GM12874 (cell line): ENCODE data around the gene PHACTR2.

Experiments used
- TF ChIP-seq, protein P1 (sequence below): IDR thresholded peaks from 2 replicates; pipeline ENCODE4 v1.5.1; 2011; ENCODE audit warnings: low read depth, mild to moderate bottlenecking, control low read depth, low read length, moderate library complexity; ENCODE audit not compliant: insufficient read depth

PHACTR2 gene

DNA sequence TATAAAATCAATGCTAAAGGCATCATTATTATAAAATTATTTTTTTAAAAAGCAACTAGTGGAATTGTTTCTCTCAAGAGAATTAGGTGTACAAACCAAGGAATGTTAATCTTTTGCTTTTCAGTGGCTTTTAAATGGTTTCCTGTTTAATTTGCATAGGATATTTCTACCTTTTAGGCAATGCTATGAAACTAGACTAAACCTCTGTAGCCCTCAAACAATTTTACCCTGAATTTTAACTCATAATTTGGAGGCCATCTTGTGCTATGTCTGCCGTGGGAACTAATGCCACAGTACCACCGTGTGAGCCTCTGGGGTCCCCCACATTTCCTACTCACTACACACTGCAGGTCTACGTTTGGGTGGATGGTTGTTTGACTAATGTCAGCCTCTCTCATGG is 20.6 kb downstream of the PHACTR2 start:
- TF ChIP-seq, protein P1, sequence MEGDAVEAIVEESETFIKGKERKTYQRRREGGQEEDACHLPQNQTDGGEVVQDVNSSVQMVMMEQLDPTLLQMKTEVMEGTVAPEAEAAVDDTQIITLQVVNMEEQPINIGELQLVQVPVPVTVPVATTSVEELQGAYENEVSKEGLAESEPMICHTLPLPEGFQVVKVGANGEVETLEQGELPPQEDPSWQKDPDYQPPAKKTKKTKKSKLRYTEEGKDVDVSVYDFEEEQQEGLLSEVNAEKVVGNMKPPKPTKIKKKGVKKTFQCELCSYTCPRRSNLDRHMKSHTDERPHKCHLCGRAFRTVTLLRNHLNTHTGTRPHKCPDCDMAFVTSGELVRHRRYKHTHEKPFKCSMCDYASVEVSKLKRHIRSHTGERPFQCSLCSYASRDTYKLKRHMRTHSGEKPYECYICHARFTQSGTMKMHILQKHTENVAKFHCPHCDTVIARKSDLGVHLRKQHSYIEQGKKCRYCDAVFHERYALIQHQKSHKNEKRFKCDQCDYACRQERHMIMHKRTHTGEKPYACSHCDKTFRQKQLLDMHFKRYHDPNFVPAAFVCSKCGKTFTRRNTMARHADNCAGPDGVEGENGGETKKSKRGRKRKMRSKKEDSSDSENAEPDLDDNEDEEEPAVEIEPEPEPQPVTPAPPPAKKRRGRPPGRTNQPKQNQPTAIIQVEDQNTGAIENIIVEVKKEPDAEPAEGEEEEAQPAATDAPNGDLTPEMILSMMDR: no peak

DNA sequence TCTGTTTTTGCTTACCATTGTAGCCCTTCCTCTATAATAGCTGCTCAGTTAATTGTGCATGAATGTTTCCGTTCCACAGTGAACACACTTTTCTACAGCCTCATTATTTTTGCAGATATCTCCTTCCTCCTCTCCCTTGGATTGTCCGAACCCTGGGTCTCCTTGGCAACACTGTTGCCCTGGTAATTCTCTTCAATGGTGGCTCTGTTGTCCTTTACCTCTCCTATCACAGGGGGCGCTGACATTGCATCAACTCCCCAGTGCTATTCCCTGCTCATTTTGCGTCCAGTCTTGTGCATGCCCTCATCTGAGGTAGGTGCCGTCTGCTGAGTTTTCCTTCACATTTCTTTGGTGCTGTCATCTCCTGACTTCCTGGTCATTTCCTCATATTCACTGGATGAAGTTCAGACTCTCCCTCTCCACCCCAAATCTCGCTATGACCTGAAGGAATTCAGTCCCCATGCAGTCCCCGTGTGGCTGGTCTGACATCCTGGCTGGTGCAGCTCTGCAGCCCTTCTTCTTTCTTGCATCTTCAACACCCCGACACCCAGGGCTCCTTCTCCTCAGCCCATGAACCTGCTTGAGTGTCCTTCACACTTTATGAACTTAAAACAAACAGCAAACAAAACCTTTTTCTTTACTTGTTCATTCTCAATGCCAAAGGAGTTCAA is 21.1 kb downstream of the PHACTR2 start:
- TF ChIP-seq, protein P1: no peak

DNA sequence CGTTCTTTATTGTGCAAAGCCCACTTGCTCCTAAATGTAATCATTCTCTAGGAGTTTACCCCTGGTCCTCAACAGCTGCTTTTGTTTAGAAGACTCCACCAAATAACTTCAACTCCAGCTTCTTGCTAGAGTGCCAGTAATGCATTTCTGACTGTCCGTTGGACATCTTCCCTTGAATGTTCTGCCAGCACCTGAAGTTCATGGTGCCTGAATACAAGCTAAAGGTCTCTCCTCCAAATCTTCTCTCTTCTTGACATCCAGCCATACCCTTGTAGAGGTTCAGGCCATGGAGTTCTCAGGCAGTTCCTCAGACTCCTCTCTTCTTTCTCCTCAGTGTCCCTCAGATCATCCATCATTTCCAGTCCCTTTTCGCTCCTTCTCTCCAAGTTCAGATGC is 21.7 kb downstream of the PHACTR2 start:
- TF ChIP-seq, protein P1: no peak

DNA sequence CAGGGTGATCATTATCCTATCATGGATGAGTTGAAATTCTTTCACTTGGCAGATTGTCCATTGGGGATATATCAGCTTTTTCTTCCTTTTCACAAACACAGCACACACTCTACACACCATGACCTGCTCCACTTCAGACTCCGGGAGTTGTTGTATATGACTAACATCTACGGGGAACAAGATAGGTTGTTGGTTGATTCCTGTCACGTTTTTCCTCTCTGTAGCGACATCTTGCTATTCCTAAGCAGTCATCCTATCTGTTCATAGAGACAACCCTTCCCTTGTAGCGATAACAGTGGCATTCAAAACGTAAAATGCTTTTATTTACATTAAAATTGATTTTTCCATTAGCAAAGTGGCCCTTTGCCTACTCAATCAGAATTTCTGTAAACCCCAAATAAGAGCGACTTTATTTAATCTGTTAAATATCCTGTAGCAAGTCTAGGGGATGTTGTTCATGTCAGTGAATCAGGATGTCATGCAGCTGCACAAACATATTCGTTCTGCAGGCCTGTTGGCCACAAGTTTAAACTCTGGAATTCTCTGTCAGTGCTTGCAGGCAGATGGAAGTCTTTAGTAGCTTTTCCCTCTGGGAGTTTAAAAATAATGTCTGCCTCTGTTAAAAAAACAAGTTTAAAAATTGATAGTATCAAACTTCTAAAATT is 23.1 kb downstream of the PHACTR2 start:
- TF ChIP-seq, protein P1: no peak

DNA sequence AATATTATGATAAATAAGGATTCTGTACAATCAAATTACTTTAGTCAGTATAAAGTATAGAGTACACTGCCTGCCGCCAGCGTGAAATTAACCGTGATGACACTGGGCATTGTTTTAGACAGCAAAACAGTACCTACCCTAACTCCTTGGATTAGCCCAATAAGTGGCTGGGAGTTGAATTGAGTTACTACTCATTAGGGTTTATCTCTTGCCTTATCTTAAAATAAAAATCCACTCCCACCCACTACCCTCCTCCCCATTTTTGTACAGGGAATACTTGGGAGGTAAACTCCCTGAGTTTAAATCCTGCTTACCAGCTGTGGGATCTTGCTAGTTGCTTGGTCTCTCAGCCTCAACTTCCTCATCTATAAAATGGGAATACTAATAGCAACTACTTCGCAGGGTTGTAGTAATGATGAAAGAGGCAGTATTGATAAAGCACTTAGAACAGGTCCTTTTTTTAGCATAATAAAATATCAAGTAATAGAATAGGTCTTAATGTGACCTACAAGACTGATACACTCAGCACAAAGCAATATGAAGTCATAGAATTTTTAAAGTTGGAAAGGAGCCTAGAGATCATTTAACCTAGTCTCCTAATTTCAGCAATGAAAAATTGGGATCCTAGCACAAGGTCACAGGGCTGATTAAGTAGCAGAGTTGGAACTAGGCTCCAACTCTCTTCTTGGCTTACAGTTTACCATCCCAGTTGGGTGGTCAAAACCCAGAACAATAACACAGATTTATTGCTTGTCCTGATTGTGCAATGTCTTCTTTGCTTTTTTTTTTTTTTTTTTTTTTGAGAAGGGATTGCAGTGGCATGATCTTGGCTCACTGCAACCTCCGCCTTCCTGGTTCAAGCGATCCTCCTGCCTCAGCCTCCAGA is 23.8 kb downstream of the PHACTR2 start:
- TF ChIP-seq, protein P1: no peak

DNA sequence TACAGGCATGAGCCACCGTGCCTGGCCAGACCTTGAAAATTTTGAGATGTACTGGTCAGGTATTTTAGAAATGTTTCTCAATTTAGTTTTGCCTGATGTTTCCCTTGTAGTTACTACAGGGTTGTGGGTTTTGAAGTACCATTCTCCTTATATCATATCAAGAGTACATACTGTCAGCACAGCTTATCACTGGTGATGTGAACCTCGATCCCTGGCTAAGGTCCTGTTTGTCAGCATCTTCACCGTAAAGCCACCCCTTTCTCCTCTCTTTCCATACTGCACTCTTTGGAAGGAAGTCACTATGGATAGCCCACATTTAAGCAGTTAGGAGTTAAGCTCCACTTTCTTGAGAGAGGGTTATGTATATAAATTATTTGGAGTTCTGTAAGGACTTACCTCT is 27.8 kb downstream of the PHACTR2 start:
- TF ChIP-seq, protein P1: no peak

DNA sequence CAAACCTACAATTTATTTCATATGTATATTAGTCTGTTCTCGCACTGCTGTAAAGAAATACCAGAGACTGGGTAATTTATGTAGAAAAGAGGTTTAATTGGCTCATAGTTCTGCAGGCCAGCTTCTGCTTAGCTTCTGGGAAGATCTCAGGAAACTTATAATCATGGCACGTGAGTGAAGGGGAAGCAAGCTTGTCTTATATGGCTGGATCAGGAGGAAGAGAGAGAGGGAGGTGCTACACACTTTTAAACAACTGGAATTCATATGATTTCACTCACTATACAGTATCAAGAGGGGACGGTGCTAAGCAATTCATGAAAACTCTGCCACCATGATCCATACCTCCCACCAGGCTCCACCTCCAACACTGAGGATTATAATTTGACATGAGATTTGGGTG is 29.9 kb downstream of the PHACTR2 start:
- TF ChIP-seq, protein P1: no peak
